IPS DF 6.9 (cell line): Measurements from ENCODE around the gene CASP14.
"Not testable (repeated sequence)": the region's sequence is repeated elsewhere in the genome, so short reads cannot be mapped to it uniquely, and the experiment has no call there.

Experiments used
- DNase-seq: peaks from one replicate; pipeline ENCODE4 v3.0.0-alpha.2; 2013; ENCODE audit warnings: low read depth, low spot score
- H3K27ac ChIP-seq: one replicate; pipeline ENCODE4 v1.5.1; 2013; ENCODE audit warnings: low read length, control low read depth
- H3K27me3 ChIP-seq: 2 replicates; pipeline ENCODE4 v1.6.1; 2013; ENCODE audit warnings: mild to moderate bottlenecking, low read length; ENCODE audit not compliant: control insufficient read depth, insufficient read depth
- H3K36me3 ChIP-seq: 2 replicates; pipeline ENCODE4 v1.6.1; 2013; ENCODE audit warnings: low read length; ENCODE audit not compliant: control insufficient read depth, insufficient read depth
- H3K4me1 ChIP-seq: 2 replicates; pipeline ENCODE4 v1.6.1; 2013; ENCODE audit warnings: low read length; ENCODE audit not compliant: control insufficient read depth, insufficient read depth
- H3K4me3 ChIP-seq: 2 replicates; pipeline ENCODE4 v1.5.1; 2013; ENCODE audit warnings: mild to moderate bottlenecking, low read length
- H3K9me3 ChIP-seq: 2 replicates; pipeline ENCODE4 v1.6.1; 2013; ENCODE audit warnings: low read length, inconsistent platforms; ENCODE audit not compliant: control insufficient read depth, insufficient read depth
- WGBS: extraction: QIAGEN DNeasy Blood & Tissue Kit; methylation state at CpG from one replicate; pipeline ENCODE4 v1.1.7; 2013; ENCODE audit warnings: mixed read lengths, missing lambda C conversion rate; ENCODE audit not compliant: insufficient read length, insufficient coverage; 5-methylcytosine and 5-hydroxymethylcytosine counted together

CASP14 gene

DNA sequence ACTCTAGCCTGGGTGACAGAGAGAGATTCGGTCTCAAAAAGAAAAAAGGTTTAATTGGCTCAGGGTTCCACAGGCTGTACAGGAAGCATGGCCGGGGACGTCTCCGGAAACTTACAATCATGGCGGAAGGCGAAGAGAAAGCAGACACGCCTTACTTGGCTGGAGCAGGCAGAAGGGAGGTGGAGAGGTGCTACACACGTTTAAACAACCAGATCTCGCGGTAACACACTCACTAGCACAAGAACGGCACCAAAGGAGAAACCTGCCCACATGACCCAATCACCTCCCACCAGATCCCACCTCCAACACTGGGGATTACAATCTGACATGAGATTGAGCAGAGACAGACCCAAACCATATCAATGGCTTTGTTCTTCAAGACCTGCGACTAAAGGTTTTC lies 12.8 kb downstream of the CASP14 start:
- no peak overlapping the region for H3K4me3 ChIP-seq
- no peaks in the 10 kb centered on the region for H3K9me3 ChIP-seq
- no peaks in the 10 kb centered on the region for H3K27me3 ChIP-seq
- no peak overlapping the region for H3K27ac ChIP-seq
- H3K4me1 ChIP-seq = no peaks in the 10 kb centered on the region
- no peaks in the 10 kb centered on the region for H3K36me3 ChIP-seq
- DNase-seq = no peak
- no CpG with 5 or more reads among the region's 12 CpGs for WGBS

DNA sequence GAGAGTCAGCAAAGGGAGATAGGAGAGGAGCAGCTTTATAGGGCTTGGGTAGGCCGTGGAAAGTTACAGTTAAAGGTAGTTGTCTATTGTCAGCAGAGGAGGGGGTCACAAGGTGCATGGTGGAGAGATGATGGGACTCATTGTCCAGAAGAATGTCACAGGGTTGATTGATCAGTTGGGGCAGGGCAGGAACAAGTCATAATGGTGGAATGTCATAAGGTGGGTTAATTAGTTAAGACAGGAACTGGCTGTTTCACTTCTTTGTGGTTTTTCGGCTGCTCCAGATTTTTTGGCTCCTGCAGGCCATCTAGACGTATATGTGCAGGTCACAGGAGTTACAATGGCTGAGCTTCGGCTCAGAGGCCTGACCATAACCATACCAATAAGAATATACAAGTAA lies 21.1 kb downstream of the CASP14 start:
- H3K36me3 ChIP-seq, H3K9me3 ChIP-seq, H3K4me3 ChIP-seq, H3K27me3 ChIP-seq, H3K27ac ChIP-seq, DNase-seq, H3K4me1 ChIP-seq: not testable (repeated sequence)
- no CpG with 5 or more reads among the region's 4 CpGs for WGBS

DNA sequence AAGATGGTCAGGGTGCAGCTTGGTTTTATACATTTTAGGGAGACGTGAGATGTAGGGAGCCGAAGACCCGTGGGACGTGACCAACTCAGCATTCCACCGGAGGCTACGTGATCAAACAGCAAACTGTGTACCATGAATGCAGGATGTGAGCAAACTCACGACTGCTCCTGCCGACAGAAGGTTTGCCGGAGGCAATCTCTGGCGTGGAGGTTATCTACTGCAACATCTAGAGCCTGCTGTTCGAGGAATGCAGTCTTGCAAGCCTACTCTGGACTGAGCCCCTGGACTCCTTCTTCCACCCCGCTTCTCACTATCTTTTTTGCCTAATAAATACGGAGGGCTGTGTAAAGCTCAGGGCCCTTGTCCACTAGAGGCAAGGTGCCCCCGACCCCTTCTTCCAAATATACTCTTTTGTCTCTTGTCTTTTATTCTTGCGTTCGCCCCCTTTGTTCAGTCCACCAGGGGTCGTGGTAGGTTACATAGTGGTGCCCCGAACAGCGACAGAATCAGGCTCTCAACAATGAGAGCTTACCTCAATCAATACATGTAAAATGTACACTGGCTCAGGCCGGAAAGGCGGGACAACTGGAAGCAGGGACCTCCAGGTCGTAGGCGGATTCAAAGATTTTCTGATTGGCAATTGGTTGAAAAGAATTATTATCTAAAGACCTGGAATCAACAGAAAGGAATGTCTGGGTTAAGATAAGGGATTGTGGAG lies 23.8 kb downstream of the CASP14 start:
- Histone ChIP-seq H3K4me3 (no peak overlapping the region), H3K4me1 (no peaks in the 10 kb centered on the region), H3K9me3 (no peaks in the 10 kb centered on the region), H3K36me3 (no peaks in the 10 kb centered on the region), H3K27me3 (no peaks in the 10 kb centered on the region), H3K27ac (no peak overlapping the region)
- no peak for DNase-seq
- no CpG with 5 or more reads among the region's 23 CpGs for WGBS

DNA sequence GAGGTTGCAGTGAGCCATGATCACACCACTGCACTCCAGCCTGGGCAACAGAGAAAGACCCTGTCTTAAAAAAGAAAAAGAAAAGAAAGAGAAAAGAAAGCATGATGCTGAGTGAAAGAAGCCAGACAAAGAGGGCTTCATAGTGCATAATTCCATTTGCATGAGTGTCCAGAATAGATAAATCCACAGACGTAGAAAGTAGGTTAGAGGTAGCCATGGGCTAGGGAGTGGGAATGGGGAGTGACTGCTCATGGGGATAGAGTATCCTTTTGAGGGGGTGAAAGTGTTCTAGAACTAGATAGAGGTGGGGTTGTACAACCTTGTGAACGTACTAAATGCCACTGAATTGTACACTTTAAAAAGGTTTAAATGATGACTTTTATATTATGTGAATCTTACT lies 25.1 kb downstream of the CASP14 start:
- Histone ChIP-seq H3K27me3 (no peaks in the 10 kb centered on the region), H3K4me1 (no peaks in the 10 kb centered on the region)
- DNase-seq = no peak

DNA sequence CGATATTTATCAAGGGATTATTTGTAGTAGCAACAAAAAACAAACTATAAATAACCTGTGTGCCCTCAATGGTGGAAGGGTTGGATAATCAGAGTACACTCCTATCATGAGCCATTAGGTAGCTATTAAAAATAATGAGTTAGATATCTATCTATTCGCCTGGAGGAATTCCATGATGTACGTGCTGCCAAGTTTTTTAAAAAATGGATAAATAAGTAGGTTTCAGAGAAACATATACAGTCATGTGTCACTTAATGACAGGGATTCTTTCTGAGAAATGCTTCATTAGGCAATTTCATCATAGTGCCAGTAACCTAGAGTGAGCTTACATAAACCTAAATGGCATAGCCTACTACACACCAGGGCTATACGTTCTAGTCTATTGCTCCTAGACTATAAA lies 26.5 kb downstream of the CASP14 start:
- H3K4me1 ChIP-seq = no peaks in the 10 kb centered on the region
- H3K9me3 ChIP-seq = no peaks in the 10 kb centered on the region
- no peaks in the 10 kb centered on the region for H3K36me3 ChIP-seq
- H3K27me3 ChIP-seq = no peaks in the 10 kb centered on the region
- H3K27ac ChIP-seq = no peak overlapping the region
- H3K4me3 ChIP-seq = no peak overlapping the region
- WGBS = no CpG with 5 or more reads among the region's 4 CpGs
- no peak for DNase-seq

More for the DNA sequence above, 25.1 kb downstream of the CASP14 start:
- no peaks in the 10 kb centered on the region for H3K9me3 ChIP-seq
- no peaks in the 10 kb centered on the region for H3K36me3 ChIP-seq
- no peak overlapping the region for H3K27ac ChIP-seq
- WGBS = no CpG with 5 or more reads among the region's 2 CpGs
- H3K4me3 ChIP-seq = no peak overlapping the region

DNA sequence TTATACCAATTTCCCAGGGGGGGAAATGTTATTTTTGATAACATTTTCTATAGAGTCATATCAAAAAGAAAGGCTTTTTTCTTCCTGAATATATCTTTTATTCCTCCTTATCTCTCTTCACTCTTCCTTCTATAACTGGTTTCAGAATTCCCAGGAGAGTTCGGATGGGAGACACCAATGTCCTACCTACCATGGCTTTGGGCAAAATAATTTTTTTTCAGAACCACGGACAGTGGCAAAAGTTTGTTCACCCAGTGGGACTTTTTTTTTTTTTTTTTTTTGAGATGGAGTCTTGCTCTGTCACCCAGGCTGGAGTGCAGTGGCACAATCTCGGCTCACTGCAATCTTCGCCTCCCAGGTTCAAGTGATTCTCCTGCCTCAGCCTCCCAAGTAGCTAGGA lies 30.7 kb downstream of the CASP14 start:
- DNase-seq, H3K27me3 ChIP-seq, H3K4me1 ChIP-seq, H3K9me3 ChIP-seq, H3K4me3 ChIP-seq, H3K27ac ChIP-seq, H3K36me3 ChIP-seq: not testable (repeated sequence)
- no CpG with 5 or more reads among the region's 4 CpGs for WGBS

DNA sequence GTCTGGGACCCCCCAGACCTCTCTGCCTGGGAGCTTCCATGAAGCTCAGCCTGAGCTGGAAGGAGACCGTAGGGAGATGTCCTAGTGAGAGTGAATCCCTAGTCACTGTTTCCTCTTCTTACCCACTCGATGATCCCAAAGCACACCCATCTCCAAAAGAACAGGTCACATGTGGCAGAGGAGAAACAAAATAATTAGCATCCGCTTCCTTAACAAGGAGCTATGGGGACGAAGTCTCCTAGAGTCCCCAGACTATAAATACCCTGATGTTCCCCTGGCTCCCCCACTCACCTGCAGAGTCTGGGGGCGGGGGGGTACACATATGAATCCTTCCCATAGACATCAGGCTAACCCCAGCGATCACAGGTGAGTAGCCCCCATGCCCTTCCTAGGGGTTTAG lies 32.6 kb downstream of the CASP14 start, which contains the start of gene OR1I1:
Gene OR1I1, plus strand, starts transcription at position 301 of the 400 bp plus-strand sequence. CDS start 4,855 bp downstream, outside the sequence.
- H3K27me3 ChIP-seq = no peaks in the 10 kb centered on the region; the same call in 1 of the 2 replicates
- no peak for DNase-seq
- H3K4me3 ChIP-seq = no peak within 1 kb of the TSS
- no peak within 1 kb of the TSS for H3K27ac ChIP-seq
- H3K9me3 ChIP-seq = no peaks in the 10 kb centered on the region
- H3K4me1 ChIP-seq = no peaks in the 10 kb centered on the region
- H3K36me3 ChIP-seq = no peaks in the 10 kb centered on the region
- no CpG with 5 or more reads among the region's 6 CpGs for WGBS

DNA sequence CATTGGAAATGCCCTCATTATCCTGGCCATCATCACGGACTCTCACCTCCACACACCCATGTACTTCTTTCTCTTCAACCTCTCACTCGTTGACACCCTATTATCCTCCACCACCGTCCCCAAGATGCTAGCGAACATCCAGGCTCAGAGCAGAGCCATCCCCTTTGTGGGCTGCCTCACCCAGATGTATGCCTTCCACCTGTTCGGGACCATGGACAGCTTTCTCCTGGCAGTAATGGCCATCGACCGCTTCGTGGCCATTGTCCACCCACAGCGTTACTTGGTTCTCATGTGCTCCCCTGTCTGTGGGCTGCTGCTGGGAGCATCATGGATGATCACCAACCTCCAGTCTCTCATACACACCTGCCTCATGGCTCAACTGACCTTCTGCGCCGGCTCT lies 37.9 kb downstream of the CASP14 start:
- no peaks in the 10 kb centered on the region for H3K4me1 ChIP-seq
- H3K4me3 ChIP-seq = no peak overlapping the region
- H3K9me3 ChIP-seq = no peaks in the 10 kb centered on the region
- no peak for DNase-seq
- H3K27ac ChIP-seq = no peak overlapping the region
- no CpG with 5 or more reads among the region's 11 CpGs for WGBS
- no peaks in the 10 kb centered on the region for H3K36me3 ChIP-seq
- no peaks in the 10 kb centered on the region for H3K27me3 ChIP-seq

DNA sequence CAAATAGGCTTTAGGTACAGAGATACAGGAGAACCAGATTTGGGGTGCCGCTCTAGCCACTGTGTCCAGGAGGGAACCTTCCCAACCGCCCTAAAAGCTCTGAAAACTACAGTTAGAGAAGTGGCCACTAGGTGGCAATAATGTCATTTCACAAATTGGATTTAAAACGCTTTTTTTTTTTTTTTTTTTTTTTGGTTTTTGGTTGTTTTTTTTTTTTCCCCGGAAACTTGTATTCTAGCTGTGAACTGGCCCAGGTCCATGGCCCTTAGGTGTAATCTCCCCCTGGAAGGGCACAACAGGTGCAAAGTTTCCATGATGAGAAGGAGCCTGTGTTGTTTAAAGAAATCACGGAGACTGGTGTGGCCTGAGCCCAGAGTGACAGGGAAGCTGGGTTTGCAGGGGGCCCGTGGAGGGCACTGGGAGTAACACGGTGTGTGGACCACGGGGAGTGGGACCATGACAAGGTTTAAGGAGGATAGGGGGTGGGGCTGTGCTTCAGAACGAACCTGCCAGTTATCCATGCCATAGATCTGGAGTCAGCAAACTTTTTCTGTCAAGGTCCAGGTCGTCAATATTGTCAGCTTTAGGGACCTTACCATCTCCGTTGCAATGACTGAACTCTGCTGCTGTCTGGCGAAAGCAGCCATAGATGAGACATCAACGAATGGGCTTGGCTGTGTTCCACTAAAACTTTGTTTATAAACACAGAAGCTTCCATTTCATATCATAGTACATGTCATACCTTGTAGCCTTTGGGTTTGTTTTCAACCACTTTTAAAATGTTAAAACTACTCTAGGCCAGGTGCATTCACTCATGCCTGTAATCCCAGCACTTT lies 42.9 kb downstream of the CASP14 start:
- no CpG with 5 or more reads among the region's 13 CpGs for WGBS
- H3K9me3 ChIP-seq = no peaks in the 10 kb centered on the region
- no peaks in the 10 kb centered on the region for H3K27me3 ChIP-seq
- peak; percentile 43 for DNase-seq
- no peaks in the 10 kb centered on the region for H3K36me3 ChIP-seq
- no peak overlapping the region for H3K4me3 ChIP-seq
- H3K4me1 ChIP-seq = no peaks in the 10 kb centered on the region
- H3K27ac ChIP-seq = no peak overlapping the region

DNA sequence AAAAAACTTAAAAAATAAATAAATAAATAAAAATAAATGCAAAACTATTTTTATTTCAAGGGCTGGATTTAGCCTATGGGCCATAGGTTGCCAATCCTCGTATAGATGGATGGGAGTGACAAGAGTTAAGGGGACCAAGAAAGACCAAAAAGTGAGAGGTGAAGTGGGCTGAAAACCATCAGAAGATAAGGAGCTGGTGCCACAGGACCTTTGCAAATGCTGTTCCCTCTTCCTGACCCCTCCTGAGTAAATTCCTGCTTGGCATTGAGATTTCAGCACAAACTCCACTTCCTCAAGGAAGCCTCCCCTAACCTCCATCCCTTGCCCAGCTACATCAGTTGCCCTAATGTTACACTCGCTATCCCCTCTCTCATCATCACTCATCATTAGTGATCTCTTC lies 43.7 kb downstream of the CASP14 start:
- WGBS = no CpG with 5 or more reads among the region's 2 CpGs
- no peaks in the 10 kb centered on the region for H3K27me3 ChIP-seq
- H3K9me3 ChIP-seq = no peaks in the 10 kb centered on the region
- no peaks in the 10 kb centered on the region for H3K4me1 ChIP-seq
- H3K36me3 ChIP-seq = no peaks in the 10 kb centered on the region
- no peak for DNase-seq
- no peak overlapping the region for H3K27ac ChIP-seq
- no peak overlapping the region for H3K4me3 ChIP-seq
